Fibroblast of upper back skin (primary cell): ENCODE data around the gene MTHFSD.
A peak's percentile ranks its signal among the peaks of the same experiment; 100 is the strongest.
"Not testable (repeated sequence)": the region's sequence is repeated elsewhere in the genome, so short reads cannot be mapped to it uniquely, and the experiment has no call there.

Source experiments
- DNase-seq: peaks from one replicate; pipeline ENCODE4 v3.0.0-alpha.2; 2013

The MTHFSD gene

DNA sequence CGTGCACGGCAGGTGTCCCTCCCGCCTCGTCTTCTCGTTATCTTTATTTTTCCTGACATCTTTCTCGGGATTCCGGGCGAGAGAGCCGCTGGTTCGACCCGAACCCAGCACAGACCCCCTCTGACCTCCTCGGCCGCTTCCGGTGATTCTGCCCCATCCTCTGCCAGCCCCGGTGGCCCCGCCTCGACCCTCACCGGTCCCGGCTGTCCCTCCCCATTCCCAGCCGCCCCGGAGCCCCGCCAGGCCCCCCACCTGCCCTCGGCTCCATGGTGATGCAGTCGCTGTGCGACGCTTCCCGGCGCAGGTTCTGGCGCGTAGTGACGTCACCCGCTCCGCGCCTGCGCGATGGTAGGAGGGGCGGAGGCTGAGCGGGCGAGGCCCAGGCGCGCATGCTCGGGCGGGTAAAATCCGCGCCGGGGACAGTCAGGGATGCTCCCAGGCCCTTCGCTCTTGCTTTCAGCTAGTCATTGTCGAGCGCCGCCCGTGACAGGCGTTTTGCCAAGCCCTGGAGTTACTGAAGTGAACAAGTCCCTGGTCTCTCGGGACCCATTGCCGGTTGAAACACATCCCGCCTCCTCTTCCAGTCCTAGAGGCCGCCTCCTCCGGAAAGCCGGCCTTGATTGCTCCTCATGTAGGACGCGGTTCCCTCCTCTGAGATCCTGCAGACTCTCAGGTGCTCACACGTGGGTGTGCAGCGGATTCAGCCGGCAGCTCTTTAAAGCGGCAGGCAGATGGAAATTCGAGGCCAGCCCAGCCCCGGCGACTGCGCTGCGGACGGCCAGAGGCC lies at the start of gene MTHFSD:
Gene MTHFSD (minus strand): TSS at position 319 of the 787 bp plus-strand sequence. CDS start 51 bp downstream, at position 268.
- peak; percentile 91 for DNase-seq

- DNase-seq = no peak
Measured at GRCh38 chr16:86604436-86605193, 49.6 kb upstream of the MTHFSD start.

DNA sequence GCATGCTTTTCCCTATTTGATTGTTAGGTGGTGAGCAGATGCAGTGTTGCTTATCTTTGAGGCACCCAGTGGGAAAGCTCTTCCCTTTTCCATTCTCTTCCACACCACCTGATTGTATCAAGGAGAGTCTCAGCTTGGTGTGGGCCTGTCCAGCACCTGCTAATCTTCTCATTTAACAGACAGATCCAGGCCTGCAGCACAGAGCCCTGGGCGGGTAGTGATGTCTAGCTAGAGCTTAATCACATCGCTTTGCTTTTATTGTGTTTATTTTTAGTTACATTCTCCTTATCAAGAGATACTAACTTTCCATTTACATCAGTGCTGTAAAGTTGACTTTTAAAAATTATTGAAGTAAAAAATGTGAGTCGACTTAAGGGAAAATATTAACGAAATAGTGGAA lies 47.5 kb upstream of the MTHFSD start:
- DNase-seq = no peak

DNA sequence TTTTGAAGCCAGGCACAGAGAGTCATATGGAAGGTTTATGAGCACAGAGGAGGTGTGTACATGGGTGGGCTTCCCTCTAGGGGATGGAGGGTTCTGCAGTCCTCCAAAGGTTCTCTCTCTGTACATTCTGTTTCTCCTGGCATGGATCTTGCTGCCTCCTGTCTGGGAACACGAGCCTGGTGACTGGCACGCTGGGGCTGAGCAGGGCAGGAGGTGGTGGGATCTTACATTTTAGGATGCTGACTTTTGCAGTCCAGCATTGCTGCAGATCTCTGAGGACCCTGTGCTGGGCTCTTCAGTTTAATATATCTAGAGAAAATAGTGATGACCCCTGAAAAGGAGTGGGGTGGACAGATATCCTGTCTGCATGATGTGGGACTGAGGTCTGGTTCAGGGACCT lies 46.3 kb upstream of the MTHFSD start:
- no peak for DNase-seq

DNA sequence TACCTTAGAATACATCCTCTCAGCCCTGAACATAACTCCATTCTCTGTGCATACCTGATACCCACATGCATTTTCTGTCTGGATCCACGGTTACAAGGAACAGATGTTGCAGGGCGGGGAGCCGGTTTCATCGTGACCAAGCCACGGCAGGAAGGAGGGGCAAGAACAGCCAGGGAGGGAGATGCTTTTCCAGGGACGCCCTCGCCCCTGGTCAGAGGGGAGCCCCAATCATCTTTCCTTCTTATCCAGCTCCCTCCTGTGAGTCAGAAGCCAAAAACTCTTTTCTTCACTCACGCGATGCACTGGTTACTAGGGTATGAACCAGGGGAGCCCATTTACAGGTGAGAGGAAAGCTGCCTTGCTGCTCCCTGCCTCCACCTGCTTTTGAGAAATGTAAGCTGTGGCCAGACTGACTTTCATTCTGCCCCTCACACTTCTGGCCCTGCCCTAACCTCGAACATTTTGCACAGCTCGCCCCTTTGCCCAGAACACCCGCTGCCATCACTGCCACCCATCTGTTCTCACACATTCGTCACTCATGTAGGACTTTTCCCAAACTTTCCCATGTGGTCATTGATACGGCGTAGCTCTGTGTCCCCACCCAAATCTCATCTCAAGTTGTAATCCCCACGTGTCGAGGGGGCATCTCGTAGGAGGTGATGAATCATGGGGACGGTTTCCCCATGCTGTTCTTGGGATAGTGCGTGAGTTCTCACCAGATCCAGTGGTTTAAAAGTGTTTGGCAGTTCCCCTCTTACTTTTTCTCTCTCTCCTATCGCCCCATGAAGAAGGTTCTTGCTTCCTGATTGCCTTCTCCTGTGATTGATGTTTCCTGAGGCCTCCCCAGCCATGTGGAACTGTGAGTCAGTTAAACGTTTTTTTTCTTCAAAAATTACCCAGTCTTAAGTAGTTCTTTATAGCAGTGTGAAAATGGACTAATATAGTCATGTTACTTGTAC lies 43.9 kb upstream of the MTHFSD start:
- DNase-seq = peak; percentile 83

DNA sequence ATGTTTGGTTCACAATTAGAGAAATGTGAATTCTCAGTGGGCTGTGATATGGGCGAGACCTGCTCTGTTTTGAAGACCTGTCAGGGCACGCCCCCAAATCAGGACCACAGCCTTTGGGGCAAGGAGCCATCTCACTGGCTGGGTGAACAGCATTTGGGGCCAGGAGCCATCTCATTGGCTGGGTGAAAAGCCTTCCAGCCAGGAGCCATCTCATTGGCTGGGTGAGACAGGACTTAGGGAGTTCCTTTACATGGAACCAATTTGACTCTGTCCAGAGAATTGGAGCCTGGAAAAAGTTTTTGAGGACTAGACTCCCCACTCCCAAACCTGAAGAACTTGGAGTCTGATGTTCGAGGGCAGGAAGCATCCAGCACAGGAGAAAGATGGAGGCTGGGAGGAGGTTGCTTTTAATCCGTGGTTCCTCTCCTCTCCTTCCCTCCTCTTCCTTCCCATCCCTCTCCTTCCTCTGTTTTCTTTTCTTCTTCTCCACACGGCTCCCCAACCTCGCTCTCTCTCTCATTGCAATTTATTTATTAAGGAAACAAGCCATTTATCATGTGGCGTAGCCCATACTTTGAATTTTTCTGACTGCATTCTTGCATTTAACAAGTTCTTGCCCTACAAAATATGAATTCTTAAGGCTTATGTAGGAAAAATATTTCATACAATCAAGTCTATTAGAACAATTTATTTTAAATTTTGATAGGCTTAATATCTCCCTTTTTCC lies 43.0 kb upstream of the MTHFSD start:
- peak; percentile 68 for DNase-seq

DNA sequence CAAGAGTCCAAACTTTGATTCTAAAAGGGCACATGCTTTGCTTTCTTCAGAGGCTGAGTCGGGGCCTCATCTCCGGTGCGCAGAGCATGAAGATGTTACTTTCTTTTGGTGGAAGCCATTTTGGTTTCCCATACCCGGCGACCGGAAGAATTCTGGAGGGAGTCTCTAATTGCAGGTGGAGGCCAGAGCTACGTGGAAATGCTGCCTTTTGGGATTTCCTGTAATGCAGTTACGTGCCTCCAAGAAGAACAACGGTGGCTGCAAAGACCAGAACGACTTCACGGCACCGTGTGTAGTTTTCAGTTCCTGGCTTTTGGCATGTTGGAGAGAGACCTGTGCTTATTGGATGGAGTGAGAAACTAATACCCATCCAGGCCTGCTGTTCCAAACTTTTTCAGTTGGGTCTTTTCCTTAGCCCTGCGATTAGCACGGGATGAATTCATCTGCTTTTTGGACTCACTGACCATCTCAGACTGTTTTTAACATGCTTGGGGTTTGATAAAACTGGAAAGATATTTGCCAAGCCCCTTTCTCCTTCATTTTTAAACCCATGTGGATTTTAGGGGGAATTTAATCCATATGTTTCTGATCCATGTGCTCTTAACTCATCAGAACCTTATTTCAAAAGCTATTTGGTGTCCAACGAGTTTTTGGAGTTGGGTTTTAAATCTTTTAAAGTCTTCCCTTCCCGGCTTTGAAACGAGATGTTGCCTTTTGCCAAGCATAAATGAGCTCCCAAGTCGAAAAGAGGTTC lies 42.3 kb upstream of the MTHFSD start:
- no peak for DNase-seq

GRCh38 chr16:86595983-86596605 lies 41.1 kb upstream of the MTHFSD start:
- DNase-seq = no peak

DNA sequence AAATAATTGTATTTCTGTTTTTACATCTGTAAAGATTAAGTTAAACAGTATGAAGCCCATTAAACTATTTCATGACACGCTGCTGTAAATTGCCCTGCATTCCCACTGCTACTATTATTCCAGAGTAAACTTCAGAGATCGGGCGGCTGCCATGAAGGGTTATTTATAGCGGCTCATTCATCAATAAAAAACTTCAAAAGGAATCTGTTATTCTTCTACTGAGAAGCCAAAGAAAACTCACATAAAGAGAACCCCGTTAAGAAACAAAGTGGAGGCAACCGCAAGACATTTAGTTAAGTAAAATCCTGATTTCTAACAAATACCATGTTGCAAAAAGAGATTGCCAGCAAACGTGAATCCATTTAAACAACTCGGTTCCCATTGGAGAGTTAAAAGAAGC lies 39.7 kb upstream of the MTHFSD start:
- DNase-seq = peak; percentile 65

DNA sequence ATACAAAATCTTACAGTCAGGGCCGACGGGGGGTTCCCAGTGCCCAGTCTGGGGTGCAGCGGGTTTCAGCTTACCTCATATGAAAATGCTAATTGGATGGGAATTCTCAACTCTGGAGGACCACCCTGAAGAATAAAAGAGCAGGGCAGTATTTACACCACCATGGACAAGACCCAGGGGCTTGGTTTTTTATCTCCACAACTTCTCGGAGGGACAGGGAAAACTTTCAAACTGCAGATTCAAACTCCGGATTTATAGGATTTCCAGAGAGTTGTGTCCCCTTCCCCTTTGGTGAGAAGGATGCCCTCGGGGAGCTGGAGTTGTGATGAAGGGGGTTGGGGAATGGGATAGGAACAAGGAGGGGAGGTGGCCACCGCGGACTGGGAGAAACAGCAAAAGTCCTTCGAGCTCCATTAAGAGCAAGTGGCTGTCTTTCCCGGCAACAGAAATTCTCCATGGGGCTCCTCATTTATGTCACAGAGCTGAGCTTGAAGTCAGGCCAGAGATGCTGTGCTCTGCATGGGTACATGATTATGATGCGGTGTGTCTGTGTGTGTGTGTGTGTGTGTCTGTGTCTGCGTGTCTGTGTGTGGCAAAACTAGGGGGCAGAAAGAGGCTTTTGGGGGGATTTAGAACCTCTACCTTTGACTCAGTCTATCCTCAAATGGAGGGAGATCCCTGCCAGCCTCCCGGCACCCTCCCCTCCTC lies 39.0 kb upstream of the MTHFSD start:
- no peak for DNase-seq

- no peak for DNase-seq
Measured at GRCh38 chr16:86591270-86591669, 36.2 kb upstream of the MTHFSD start.

GRCh38 chr16:86590501-86591144 lies 35.6 kb upstream of the MTHFSD start:
- DNase-seq = peak; percentile 75

DNA sequence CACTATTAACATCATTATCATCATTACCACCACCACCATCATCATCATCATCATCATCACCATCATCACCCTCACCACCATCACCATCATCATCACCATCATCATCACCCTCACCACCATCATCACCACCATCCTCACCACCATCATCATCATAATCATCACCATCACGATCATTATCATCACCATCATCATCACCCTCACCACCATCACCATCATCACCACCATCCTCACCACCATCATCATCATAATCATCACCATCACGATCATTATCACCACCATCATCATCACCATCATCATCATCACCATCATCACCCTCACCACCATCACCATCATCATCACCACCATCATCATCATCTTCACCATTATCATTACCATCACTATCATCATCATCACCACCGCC lies 32.9 kb upstream of the MTHFSD start:
- not testable (repeated sequence) for DNase-seq

DNA sequence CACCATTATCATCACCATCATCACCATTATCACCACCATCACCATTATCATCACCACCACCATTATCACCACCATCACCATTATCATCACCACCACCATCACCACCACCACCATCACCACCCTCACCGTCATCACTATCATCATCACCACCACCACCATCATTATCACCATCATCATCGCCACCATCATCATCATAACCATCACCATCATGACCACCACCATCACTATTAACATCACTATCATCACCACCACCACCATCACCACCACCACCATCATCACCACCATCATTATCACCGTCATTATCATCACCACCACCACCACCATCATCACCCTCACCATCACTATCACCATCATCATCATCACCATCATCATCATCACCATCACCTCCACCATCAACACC lies 32.5 kb upstream of the MTHFSD start:
- DNase-seq = no peak

GRCh38 chr16:86585821-86586611 lies 31.0 kb upstream of the MTHFSD start:
- peak; percentile 81 for DNase-seq

DNA sequence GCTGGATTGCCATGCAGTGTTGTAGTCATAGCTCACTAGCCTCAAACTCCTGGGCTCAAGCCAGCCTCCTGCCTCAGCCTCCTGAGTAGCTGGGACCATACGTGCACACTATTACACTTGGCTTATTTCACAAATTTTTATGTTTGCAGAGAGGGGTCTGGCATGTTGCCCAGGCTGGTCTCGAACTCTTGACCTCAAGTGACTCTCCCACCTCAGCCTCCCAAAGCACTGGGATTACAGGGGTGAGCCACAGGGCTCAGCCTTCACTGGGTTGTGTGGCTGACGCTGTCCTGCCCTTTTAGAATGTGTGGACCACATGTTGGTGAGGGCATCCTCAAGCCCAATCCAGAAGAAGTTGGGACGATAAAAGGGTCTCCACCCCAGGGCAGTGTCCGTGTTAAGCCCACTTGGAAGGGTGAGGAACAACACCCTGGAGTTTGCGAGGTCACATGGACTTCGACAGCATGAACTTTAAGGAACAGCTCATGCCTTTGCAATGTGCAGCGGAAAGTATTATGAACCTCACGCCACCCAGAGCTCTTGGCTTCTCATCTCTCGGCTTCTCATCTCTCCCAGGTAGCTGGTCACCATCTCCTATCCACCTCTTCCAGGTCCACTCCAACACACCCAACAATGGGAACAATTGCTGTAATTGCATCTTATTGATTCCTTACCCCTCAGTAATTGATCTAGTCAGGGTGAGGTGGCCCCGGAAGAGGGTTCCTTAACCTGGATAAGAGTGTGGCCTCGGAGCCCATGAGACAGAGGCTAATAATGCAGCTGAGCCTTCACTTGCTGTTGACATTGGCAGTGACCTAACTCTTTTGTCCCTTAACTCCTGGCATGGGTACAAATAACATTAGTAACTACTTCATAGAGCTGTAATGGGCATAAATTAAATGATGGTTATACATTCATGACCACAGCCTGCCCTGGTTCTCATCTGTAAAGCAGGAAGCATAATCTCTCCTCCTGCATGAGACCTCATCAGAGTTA lies 30.0 kb upstream of the MTHFSD start:
- peak; percentile 39 for DNase-seq

DNA sequence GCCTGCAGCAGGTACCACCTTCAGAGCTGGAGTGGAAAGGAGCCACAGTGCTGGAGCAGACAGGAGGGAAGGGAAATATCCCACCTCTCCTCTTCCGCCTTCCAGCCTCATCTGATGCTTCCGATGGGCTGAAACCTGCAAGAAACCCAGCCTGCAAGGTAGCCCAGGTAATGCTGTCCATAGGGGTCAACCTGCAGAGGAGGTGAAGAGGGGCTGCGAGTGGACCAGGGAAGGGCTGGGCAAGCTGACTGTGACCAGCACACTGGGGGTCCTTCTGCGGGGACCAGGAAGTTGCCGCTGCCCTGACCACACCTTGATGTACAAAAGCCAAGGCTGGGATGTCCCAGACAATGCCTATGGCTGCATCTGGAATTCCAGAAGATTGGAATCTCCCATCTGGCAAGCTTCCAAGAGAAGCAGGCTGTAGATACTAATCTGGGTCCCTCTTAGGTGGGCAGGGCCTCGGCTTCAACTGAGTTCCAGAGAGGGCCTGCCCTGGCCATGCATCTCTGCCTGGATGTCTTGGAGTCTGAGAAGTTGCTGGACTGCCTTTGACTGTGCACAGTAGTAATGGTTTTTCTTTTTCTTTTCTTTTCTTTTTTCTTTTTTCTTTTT lies 29.1 kb upstream of the MTHFSD start:
- peak; percentile 68 for DNase-seq
